GM21576 (cell line): ENCODE measurements around the gene ZNF652.
"Not testable (repeated sequence)": the region's sequence is repeated elsewhere in the genome, so short reads cannot be mapped to it uniquely, and the experiment has no call there.

Experiments
- ATAC-seq: cut with Tn5 transposase; IDR thresholded peaks from one replicate; pipeline ENCODE4 v1.9.1; 2021; ENCODE audit warnings: mild to moderate bottlenecking, moderate library complexity; ENCODE audit not compliant: unreplicated experiment

Gene ZNF652

DNA sequence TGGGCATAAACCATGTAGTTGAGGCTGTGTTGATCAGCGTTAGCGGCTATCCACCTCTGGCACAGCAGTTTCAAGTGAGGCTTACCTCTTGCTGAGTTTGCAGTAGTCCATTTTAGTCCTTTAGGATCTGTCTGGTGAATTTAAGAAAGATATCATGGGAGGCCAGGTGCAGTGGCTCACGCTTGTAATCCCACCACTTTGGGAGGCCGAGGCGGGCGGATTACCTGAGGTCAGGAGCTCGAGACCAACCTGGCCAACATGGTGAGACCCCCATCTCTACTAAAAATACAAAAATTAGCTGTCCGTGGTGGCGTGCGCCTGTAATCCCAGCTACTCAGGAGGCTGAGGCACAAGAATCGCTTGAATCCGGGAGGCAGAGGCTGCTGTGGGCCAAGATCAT, 86.1 kb downstream of the ZNF652 start:
- ATAC-seq = not testable (repeated sequence)

DNA sequence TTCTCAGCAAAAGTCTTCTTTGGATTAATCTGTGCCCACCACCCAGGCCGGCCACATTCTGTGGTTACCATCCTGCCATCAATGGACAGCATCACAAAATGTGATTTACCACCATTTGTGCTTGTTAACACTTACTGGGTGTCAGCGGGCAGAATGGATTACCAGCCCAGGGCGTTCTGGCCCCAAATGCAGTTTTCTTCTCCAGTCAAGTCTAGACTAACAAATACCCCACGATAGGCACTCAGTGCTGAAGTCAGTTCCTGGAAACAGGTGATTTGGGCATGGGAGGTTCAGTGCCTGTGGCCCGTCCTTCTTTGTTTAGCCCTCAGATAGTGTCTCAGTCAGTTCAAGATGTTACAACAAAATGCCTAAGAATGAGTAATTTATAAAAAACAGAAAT, 92.7 kb downstream of the ZNF652 start:
- no peak for ATAC-seq

DNA sequence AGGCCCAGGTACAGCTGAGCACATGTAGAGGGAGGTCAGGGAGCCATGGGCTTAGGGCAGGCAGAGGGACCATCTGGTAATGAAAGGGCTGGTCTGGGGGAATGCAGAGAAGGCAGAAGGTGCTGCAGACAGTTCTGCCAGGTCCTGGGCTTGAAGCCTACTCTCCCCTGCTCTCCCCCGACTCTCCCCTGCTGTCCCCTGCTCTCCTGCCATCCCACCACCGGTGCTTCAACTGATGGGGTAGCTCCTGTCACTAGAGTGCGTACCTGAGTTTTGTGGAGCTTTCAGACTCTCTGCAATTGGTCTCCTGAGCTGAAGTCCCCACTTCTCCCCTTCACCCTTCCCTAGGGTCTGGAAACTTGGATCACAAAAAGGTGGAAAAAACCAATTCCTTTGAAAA, 94.1 kb downstream of the ZNF652 start:
- no peak for ATAC-seq

DNA sequence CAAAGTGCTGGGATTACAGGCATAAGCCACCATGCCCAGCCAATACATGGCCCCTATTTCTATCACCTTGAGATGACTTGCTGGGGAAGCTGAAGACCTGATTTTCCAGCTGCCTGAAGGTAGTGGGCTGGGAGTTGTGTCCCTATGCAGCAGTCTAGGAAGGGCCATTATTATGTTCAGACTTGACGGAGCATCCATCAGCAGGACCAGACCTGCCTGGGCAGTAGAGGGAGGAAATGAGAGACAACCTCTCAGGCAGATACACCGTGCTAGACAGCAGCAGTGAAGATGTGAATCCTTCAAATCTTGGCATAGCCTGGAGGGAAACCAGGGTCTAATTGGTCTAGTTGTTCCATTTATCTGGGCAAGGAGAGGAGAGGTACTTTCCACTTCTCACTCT, 95.8 kb downstream of the ZNF652 start:
- no peak for ATAC-seq

DNA sequence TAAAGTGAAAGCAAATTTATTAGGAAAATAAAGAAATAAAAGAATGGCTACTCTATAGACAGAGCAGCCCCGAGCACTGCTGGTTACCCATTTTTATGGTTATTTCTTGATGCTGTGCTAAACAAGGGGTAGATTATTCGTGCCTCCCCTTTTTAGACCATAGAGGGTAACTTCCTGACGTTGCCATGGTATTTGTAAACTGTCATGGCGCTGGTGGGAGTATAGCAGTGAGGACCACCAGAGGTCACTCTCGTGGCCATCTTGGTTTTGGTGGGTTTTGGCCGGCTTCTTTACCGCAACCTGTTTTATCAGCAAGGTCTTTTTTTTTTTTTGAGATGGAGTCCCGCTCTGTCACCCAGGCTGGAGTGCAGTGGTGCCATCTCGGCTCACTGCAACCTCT, 100.5 kb downstream of the ZNF652 start:
- ATAC-seq = not testable (repeated sequence)

DNA sequence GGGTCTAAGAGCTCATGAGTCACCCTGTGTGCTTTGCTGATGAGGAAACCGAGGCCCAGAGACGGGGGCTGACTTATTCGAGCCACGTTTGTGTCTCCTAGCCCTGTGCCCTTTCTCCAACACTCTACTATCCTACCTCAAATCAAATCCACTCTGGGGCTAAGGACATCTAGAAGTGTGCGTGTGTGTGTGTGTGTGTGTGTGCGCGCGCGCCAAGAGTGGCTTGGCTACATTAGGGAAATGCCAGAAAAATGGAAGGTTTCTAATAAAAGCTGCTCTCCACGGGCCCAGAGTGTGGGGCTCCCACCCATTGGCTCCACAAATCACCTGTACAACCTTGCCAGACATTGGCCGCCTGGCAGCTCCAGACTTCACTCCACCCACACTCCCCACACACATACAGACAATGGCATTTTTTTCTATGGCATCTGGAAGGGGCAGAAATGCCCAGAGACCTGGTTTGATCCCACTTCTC, 101.2 kb downstream of the ZNF652 start:
- ATAC-seq = no peak

DNA sequence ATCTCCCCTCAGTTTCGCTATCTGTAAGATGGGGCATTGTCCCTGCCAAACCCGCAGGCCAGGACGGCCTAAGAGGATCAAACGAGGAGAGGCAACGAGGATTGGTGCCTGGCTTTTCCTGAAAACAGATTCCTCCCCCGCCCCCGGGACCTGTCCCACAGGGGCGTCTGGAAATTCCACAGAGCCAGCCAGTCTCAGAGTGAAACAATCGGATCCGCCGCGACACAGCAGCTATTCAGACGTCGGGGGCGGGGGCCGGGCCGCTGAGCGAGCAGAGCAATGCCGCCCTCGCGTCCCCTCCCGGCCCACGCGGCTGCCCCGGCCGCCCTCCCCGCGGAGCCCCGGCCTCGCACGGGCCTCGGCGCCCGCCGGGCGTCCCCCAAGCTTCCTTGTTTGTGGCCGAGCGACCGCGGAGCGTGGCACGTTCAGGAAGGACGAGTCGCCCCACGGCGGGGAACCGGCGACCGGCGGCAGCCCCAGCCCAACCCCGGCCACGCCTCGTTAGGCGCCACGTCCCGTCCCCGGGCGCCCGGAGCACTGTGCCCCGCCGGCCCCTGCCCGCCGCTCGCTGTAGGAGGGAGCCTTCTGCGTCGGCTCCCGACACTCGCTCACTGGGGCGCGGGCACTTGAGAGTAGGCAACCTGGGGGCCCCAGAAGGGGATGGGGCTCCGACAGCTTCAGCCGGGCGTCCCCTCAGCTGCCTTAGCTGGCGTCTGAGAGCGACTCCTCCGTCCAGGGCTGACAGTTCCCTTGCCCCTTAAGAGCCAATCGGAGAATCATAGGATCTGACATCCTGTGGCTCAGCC, 101.8 kb downstream of the ZNF652 start:
- no peak for ATAC-seq

DNA sequence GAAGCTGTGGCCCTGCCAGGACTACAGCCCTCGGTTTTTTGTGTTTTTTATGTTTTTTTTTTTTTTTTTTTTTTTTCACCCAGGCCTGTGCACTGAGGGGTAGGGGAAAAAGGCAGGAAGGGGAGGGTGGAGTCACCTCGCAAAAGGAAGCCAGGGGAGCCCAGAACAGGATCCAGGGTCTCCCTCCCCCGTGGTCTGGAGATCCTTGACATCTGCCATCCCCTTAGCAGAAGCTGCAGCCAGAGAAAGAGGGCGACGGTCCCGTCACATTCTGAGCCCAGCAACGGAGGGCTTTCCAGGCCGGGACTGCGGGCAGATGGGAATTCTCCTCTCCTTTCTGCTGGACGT, 102.4 kb downstream of the ZNF652 start:
- ATAC-seq = no peak

DNA sequence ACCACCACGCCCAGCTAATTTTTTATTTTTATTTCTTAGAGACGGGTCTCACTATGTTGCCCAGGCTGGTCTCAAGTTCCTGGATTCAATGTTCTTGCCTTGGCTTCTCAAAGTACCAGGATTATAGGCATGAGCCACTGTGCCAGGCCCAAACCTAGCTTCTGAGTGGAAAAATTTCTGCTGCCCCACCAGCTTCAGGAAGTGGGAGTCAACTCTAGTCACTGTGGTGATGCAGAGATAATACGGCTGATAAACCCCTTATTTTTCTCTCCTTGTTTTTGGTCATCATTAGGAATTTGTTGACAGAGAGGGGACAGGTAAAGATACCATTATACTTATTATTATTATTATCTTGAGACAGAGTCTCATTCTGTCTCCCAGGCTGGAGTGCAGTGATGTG, 103.7 kb downstream of the ZNF652 start:
- no peak for ATAC-seq

DNA sequence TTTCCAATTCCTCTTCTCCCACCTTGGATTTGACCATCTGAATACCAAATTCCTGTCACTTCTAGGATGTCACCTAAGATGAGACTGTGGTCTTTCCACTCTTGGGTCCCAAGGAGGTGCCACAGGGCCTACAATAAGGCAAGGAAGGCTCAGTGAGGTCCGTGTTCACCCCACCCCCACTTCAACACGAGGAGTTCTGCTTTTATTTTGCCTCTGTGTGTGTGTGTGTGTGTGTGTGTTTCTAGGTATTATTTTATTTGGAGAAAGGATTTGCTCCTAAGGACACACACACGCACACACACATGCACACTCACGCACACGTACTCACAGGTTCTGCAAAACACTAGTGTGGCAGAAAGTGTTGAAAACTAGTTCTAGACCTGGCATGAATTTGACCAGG, 106.9 kb downstream of the ZNF652 start:
- ATAC-seq = no peak

DNA sequence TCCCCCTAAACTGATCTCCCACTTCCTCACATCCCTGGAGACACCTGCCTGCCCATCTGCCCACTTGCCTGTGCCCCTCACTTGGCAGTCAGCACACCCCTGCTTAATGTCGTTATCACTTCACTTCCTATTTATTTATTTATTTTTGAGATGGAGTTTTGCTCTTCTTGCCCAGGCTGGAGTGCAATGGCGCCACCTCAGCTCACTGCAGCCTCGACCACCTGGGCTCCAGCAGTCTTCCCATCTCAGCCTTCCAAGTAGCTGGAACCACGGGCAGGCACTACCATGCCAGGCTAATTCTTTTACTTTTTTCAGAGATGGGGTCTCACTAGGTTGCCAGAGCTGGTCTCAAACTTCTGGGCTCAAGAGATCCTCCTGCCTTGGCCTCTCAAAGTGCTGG, 108.0 kb downstream of the ZNF652 start:
- ATAC-seq = no peak

DNA sequence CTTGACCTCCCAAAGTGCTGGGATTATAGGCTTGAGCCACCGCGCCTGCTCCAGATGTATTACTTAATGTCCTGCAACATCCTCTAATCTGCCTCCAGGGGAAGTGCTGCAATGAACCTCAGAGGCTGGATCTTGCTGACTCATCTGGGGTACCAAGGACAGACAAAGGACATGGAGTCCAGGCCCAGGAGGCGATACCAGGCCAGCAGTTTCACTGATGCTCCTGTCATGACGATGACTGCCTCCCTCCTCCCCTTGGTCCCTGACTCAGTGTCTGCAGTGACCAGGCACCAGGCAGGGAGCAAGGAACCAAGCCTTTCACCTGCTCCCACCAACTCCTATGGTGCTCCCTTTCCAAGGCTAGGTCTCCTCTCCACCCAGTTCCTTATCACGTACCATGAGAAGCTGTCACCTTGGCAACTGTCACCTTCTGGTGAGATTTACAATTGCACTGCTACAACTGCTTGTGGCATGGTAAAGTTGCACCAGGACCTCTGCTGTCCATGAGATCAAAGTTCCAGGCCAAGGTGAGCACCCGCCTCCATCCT, 109.8 kb downstream of the ZNF652 start:
- ATAC-seq = no peak

DNA sequence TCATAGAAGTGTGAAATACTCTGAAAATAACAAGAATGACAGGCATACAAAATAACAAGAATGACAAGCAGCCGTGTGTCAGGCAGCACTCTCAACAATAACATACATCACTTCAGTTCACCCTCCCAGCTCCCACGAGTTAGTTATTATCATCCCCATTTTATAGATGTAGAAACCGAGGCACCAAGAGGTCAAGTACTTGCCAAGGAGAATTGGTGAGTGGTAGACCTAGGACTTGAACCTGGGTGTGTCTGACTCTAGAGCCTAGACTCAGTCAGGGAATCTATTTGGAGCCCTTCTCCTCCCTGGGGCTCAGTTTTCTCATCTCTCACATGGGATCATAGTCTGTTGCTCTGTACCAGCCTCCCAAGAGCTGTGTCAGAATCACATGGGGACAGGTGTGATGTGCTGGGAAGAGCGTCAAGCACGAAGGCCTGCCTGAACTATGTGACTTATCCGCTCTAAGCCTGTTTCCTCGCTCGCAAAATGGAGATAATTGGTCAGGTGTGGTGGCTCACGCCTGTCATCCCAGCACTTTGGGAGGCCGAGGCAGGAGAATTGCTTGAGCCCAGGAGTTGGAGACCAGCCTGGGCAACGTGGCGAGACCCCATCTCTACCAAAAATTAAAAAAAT, 112.0 kb downstream of the ZNF652 start:
- no peak for ATAC-seq

DNA sequence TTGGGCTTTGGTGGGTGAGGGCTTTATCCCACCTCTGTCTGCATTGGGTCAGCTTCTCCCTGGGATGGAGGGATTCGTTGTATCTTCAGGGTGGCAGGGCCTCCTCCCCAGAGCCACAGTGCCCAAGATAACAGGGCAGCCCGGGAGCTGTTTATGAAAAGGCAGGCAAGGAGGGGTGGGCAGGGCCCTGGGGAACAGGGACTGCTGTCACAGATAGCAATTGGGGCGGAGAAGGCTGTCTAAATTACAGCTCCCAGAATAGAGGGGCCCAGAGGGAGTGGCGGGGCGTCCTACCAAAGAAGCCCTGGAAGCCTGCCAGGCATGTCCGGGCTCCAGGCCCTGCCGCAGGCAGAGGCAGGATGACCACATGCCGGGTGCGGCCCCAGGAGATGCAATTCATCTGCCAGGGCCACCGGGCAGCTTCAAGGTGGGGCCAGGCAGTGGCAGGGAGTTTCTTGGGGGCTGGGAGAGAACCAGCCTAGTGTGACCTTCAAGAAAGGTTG, 112.7 kb downstream of the ZNF652 start:
- ATAC-seq = no peak

DNA sequence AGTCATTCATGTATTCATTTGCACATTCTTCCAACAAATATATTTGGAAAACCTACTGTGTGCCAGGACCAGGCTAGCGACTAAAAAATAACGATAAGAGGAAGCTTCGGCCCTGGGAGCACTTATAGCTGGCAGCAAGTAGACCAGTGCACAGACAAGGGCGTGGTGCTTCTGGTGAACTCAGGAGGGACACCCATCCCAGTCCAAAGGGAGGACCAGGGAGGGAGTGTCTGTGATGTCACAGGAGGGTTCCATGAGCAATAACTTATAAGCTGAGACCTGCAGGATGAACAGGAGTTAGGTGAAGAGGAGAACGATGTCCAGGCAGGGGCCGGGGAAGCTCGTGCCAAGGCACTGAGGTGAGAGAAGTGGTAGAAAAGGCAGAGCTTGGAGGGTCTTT, 114.1 kb downstream of the ZNF652 start:
- ATAC-seq = no peak

DNA sequence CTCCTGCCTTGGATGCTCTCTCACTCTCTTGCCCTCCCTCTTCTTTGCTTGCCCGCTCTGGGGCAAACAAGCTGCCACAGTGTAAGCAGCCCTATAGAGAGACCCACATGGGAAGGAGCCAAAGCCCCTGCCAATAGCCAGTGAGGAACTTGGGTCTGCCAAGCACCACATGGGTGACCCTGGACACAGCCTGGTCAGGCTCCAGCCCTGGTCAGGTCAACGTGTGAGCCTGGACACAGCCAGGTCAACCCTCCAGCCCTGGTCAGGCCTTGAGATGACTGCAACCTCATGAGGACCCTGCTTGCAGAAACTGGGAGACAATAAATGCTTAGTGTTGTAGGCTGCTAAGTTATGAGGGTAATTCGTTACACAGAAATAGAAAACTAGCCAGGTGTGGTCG, 117.2 kb downstream of the ZNF652 start:
- no peak for ATAC-seq
